Left renal cortex interstitium (tissue), 4 donors: ENCODE data around the gene DOLPP1. TPM values are rescaled to one million over a fixed set of nuclear protein-coding genes. Genes with fewer than 3 reads are reported as not detected.

Experiments used
- DNase-seq, 4 donors: peaks; one replicate each; pipeline ENCODE4 v3.0.0-alpha.2; 2013; ENCODE audit warnings: low read depth in 4 of 4, low spot score in 2 of 4, missing footprints in 1 of 4
- polyA plus RNA-seq, 4 donors: library from polyadenylated mRNA; unstranded; fragments of 120-200 nt; gene quantifications; one replicate each; pipeline ENCODE4 v1.2.1, GENCODE V29; 2013; ENCODE audit not compliant: insufficient read length in 4 of 4

DOLPP1 gene
- polyA plus RNA-seq, 4 donors: 19.1 to 25.4 (median 21.9) TPM

DNA sequence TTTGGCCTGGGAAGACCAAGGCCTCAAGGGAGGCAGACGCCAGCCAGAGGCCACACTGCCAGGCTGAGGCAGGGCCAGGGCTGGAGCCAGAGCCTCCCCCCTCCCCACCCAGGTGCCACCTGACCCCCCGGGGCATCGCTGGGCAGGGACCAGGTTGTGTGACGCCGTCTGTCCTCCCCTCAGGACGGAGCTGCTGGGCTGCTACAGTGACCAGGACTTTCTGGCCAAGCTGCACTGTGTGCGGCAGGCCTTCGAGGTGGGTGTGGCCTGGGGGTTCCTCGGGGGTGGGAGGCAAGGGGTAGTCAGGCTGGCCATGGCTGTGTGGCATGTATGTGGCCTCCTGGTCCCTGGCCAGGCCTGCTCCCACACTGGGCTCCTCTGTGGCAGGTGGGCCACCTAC, 17.9 kb upstream of the DOLPP1 start:
- DNase-seq: no peak

DNA sequence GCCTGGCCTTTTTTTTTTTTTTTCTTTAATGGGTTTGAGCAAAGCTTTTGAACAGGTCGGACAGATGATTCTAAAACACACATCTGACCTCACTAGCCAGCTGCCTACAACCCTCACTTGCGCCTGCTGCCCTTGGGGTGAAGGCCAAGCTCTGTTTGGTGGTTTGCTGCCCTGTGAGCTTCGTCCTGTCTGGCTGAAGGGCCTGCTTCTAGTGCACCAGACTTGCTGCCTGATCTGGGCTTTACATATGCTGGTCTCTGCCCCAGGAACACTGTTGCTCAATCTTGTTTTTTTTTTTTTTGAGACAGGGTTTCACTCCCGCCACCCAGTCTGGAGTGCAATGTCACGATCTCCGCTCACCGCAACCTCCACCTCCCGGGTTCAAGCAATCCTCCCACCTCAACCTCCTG, 16.4 kb upstream of the DOLPP1 start:
- no peak for DNase-seq

DNA sequence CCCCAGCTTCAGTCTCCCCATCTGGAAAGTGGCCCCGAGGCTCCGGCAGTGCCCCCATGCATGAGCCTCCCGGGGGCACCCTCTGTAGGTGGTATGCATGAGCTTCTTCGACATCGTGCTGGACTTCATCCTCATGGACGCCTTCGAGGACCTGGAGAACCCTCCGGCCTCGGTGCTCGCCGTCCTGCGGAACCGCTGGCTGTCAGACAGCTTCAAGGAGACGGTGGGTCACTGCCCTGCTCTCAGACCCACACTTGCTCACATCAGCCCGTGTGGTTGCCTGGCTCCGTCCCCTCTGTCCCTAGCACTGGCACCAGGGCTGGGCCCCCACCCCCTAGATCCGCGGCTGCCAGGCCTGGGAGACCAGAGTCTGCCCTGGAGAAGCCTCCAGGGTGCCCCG, 12.8 kb upstream of the DOLPP1 start:
- no peak for DNase-seq

DNA sequence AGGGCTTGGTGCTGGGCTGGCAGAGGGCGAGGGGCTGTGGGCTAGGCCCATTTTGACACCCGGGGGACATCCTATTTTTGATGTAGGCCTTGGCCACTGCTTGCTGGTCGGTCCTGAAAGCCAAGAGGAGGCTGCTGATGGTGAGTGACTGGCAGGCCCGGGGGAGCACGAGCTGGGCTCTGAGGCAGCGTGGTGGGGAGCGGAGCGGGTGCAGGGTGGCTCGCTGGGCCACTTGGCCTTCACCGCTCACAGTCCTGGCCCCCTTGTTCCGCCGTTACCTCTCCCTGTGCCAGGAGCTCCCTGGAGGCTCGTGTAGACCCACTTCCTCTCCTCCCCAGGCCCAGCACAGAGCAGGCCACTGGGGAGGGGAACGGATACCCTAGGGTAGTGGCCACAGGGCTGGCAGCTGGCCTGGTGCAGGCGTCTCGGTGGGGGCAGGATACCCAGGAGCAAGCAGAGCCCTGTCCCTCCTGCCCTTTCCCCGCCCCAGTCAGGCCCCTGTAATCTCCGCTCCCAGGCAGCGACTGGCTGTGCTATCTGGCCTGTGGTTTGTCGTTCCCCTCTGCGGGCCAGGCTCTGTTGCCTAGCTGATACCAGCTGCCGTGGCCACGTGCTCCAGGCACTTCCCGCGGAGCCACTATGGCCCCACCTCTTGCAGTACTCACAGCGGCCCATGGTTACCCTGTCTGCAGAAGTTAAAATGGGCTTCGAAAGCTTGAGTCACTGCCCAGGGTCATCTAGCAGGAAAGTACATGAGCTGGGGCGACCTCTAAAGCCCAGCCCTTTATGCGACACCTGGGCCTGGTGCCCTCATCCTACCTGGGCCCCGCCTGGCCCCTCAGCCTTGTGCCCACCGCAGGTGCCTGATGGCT, 11.7 kb upstream of the DOLPP1 start:
- no peak for DNase-seq

DNA sequence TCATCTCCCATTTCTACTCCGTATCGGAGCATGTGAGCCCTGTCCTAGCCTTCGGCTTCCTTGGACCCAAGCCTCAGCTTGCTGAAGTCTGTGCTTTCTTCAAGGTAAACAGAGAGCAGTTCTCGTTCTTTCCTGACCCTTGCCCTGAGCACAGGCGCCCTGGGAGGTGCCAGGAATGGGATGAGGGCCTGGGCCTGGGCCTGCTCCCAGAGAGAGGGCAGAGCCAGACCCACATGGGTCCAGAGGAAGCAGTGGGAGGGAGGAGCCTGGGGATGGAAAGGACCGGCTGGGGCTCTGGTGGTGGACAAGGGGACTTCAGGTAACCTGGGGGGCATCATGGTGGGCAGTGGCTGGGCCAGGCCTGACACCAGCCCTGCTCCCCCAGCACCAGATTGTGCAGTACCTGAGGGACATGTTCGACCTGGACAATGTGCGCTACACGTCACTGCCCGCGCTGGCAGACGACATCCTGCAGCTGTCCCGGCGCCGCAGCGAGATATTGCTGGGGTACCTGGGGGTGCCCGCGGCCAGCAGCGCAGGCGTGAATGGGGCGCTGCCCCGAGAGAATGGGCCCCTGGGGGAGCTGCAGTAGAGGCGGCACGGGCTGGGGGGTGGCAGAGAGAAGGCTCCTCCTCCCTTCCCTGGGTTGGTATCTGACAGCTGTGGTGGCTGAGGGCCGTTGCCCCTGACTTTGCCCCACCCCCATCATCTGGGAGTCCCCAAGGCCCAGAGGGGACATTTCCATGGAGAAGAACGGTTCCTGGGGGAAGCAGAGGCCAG, 10.9 kb upstream of the DOLPP1 start:
- DNase-seq: no peak

DNA sequence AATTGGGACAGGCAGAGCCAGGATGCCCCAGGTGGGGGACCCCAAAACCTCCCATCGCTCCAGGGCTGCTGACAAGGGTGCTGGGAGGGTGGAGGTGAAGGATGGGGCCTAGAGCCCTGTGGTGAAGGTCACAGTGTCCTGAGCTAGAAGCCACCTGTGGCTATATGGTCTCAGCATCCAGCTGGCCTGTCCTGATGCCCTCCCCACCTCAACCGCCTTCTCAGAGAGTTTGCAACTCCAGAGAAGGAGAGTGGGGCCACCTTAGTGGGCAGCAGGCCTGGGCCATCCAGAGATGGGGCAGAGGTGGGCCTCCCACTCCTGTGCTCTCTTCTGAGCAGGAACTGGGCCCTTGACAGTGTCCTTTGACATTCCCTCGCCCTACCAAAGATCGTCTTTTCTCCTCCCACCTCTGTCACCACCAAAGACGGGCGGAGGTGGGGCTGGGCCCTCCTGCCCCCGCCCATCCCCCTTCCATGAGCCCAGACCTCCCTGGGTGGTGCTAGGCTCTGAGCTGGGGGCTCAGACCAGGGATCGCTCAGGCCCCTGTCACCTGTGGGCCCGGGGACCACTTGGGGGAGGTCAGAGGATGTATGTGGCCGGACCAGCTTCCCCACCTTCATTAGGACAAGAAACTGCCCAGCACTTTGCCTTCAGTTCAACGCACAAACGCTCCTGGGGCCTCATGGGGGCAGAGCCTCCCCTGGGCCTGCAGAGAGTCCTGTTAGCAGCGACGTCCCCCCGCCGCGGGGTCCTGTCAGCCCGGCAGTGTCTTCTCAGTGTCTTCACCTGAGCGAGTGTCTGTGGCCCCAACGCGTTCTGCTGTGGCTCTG, 10.0 kb upstream of the DOLPP1 start:
- no peak for DNase-seq

DNA sequence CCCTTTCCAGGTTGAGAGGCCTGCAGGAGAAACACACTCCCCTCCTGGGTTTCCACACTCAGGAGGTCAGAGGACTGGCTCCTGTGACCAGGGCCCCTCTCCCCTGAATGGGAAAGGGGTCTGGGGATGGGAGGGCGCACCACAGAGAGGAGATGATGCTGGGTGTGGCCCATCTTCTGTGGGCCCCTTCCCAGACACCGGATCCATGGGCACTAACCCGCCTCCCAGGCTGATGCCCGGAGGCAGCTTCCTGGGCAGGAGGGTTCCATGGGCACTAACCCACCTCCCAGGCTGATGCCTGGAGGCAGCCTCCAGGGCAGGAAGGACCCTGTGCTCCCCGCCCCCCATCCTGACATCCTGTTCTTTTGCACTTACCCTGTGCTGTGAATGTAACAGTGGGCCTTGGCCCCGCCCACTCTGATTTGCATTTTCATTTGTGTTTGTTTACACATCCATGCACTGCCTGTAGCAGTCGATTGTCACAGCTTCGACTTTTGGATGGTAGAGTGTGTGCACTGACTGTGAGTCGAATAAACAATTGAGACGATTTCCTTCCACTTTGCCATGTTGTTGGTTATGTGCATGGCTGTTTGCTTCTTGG, 9.3 kb upstream of the DOLPP1 start:
- DNase-seq: no peak

DNA sequence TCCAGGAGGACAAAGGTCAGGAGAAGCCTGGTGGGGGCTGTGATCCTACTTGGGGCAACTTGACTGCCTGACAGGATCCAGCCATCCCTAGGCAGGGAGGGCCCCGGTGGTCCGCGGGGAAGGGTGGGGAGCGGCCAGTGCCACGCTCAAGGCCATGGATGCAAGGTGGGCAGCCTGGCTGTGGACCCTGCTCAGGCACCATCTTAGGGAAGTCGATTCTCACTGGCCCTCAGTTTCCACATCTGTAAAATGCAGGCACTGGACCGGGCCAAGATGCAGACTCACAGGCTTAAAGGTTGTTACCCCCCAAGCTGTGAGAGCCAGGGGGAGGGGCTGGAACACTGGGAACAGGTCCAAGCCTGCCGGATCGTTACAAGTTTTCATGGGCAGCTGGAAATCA, 8.7 kb upstream of the DOLPP1 start:
- no peak for DNase-seq

DNA sequence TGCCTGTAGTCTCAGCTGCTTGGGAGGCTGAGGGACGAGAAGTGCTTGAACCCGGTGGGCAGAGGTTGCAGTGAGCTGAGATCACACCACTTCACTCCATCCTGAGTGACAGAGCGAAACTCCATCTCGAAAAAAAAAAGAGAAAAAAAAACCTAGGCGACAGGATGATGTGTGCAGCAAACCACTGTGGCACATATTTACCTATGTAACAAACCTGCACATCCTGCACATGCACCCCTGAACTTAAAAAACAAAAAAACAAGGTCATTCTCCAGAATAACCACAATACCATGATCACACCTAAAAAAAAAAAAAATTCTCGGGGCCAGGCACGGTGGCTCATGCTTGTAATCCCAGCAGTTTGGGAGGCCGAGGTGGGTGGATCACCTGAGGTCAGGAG, 7.5 kb upstream of the DOLPP1 start:
- no peak for DNase-seq

DNA sequence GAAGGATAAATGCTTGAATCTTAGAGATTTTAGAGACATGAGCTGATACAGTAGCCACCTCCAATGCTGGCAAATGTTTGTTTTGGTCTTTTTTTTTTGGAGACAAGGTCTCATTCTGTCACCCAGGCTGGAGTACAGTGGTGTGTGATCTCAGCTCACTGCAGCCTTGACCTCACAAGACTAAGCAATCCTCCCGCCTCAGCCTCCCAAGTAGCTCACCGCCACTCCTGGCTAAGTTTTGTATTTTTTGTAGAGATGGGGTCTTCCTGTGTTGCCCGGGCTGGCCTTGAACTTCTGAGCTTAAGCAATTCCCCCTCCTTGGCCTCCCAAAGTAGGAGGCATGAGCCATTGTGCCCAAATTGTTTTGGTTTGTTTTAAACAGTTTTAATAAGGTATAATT, 6.8 kb upstream of the DOLPP1 start:
- no peak for DNase-seq

DNA sequence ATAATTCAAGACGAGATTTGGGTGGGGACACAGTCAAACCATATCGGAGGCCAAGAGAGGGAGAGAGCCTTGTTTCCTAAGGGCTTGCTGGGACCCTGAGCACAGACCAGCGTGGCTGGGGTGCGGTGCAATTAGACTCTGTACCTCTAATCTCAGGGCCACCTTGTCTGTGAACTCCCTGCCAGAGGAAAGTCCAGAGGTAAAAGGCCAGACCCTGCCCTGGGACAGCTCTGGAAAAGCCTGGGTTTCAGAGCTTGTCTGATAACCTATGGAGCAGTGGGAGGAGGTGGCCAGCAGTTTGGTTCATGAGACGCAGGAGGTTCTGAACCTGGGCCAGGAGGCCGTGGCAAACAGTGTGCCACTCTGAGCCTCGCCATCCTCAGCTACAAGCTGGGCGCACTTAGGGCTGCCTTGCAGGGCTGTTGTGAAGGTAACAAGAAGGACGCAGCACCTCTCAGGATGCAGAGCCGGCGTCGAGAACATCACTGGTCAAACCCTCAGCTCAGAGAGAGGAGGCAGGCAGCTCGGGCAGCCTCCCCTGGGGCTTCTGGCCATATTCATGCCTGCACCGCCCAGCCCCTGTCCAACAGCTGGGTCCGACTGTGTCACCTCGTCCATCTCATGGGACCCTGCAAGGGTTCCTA, 4.8 kb upstream of the DOLPP1 start:
- DNase-seq: no peak

DNA sequence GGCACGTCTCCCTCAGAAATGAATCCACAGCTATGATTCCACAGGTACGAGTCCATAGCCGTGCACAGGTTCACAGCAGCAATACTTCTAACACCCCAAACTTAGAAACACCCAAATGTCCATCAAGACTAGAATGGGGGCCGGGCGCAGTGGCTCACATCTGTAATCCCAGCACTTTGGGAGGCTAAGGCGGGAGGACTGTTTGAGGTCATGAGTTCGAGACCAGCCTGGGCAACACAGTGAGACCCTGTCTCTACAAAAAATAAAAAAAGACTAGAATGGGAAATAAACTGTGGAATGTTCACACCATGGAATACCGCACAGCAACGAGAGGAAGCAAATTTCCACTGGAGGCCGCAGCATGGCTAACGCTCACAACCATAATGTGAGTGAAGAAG, 4.3 kb upstream of the DOLPP1 start:
- DNase-seq: no peak

DNA sequence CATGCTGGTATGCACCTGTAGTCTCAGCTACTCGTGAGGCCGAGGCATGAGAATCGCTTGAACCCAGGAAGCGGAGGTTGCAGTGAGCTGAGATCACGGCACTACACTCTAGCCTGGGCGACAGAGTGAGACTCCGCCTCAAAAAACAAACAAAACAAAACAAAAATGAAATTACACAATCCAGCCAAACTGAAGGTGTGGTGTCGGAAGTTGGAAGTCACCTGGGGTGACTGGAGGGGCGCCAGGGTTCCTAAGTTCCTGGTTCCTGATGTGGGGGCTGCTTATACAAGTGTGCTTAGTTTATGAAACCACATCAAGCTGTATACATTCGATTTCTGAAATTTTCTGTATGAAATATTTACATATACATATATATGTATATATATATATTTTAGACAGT, 3.7 kb upstream of the DOLPP1 start:
- DNase-seq: no peak

DNA sequence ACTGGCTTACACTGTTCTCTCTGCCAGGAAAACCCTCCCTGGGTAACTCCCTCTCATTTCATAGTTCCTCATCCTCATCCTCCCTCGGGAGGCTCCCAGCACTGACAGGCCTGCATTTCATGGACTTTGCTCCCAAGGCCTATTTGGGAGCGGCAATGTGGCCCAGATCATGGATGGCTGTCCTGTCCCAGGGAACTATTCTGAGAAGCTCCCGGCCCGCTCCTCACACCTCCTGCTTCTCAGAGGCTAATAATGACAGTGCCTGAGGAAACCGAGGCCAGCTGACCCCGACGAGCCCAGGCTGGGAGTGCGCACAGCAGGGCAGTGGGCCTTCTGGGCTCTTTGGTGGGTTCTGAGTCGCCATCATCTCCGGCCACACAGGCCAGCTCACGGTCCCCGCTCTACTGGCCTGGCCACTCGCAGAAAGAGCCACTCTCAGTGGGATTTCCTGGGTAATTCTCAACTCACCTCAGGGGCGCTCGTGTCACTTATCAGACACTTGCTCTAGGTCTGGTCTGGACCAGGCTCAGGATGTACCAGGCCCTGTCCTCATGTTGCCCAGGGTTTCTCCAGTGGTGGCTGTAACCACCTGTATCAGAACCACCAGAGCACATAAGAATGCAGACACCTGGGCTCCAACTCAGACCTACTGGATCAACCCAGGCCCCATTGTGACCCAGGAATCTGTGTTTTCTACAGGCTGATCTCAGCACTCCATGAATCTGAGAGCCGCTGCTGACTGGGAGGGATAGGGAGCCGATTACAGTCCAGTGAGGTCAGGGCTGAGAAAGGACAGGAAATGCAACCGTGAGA, 2.0 kb upstream of the DOLPP1 start:
- no peak for DNase-seq

DNA sequence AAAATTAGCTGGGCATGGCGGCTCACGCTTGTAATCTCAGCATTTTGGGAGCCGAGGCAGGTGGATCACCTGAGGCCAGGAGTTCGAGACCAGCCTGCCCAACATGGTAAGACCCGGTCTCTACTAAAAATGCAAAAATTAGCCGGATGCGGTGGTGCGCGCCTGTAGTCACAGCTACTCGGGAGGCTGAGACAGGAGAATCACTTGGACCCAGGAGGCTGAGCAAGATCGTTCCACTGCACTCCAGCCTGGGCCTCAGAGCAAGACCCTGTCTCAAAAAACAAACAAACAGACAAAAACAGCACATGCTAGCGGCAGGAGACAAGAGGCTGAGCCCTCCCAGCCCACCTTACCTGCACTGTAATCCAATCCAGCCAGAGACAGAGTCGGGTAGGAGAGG, 1.1 kb upstream of the DOLPP1 start:
- no peak for DNase-seq

DNA sequence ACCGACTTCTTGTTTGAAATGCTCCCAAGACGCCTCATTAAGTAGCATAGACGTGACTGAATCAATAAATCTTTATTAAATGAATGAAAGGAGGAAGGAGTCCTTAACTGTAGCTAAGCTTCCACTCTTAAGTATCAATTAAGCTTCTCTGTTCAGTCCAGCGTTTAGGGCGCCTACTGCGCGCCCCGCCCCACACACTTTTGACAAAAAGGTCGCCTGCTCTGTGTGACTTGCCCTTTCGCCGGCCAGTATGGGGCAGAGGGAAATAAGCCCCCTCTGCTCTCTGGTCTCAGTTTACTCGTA, 662 bp upstream of the DOLPP1 start:
- DNase-seq: no peak

DNA sequence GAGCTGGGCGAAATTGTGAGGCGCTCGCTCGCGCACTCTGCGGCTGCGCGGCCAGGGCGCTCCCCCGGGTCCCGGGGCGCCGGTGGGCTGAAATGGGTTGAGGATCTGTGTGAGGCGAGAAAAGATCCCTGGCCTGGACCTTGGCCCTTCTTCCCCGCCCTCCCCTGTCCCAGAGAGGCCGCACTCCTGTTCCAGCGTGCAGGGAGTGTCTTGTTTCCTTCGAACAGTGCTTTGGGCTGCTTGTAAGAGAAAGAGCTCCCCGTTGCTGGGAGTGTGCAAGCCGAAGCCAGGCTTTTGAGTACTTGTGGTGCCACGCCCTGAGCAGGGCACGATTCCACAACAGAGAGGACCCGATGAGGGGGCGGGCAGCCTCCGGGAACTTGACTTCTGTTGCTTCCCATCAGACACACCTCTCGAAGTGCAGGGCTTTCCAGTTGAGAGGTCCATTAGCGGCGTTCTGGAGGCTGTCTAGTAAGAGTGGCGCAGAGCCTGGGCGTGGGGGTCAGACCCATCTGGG, 535 bp downstream of the DOLPP1 start:
- no peak for DNase-seq

DNA sequence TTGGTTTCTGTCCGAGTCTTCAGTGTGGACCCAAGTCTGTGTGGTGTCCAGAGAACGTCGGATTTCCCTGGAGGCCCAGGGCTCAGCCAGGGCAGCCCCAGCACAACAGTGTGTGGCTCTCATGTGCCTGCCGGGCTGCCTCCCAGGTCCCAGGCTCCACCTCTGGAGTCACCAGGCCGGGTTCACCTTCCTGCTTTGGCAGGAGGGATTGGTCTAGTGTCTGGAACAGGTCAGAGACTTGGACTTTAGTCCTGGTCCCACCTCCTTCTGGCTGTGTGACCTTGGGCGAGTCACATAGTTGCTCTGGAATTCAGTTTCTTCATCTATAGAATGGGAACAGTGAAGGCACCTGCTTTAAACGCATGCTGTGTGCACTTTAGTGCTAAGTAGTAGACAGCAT, 3.2 kb downstream of the DOLPP1 start:
- no peak for DNase-seq

DNA sequence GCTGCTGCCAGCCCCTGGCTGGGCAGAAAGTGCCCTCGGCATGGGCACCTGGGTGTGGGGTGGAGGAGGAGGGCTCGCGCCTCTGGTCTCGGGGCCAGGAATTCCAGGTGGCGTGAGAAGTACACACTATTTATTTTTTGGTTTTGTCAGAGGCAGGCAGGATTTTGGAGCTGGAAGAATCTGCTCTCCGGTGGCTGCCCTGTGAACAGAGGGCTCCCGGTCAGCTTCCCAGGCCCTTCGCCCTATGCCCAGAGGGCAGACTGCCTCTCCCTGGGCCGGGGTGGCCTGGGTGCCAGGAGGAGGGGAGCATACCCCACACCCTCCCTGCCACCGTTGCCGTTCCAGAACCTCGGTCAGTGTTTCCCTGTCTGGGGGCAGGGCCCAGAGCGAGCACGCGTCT, 8.3 kb downstream of the DOLPP1 start:
- DNase-seq: no peak
